Ovary (tissue), 9 donors: ENCODE data around the gene PRPF19. TPM values are rescaled to one million over a fixed set of nuclear protein-coding genes. Genes with fewer than 3 reads are reported as not detected.

Experiments
- DNase-seq, 5 donors: peaks; one replicate each; pipeline ENCODE4 v3.0.0-alpha.2; 2019 to 2020
- H3K27ac ChIP-seq, 2 donors: fragments of 200-600 bp; one replicate each; pipeline versions ENCODE4 v1.5.1 to v1.8.0; 2019 to 2022
- H3K27me3 ChIP-seq: fragments of 200-600 bp; one replicate; pipeline ENCODE4 v1.8.0; 2022
- H3K36me3 ChIP-seq: fragments of 200-600 bp; sonication (generic); one replicate; pipeline ENCODE4 v1.5.1; 2019
- H3K4me1 ChIP-seq: one replicate; pipeline ENCODE4 v1.8.1; 2013; ENCODE audit warnings: mild to moderate bottlenecking, moderate library complexity; ENCODE audit not compliant: insufficient read depth
- H3K4me3 ChIP-seq: fragments of 200-600 bp; sonication (generic); one replicate; pipeline ENCODE4 v1.5.1; 2017
- H3K9me3 ChIP-seq, 2 donors: fragments of 200-600 bp in 1 of 2; sonication (generic) in 1 of 2; one replicate each; pipeline versions ENCODE4 v1.5.1 to v1.8.1; 2013 to 2019; ENCODE audit warnings: mild to moderate bottlenecking in 1 of 2, moderate library complexity in 1 of 2
- CTCF ChIP-seq, 3 donors: fragments of 450-650 bp in 2 of 3; fragments of 200-600 bp in 1 of 3; IDR thresholded peaks; one replicate each; pipeline versions ENCODE4 v1.5.1 to v1.8.0; 2016 to 2022; ENCODE audit warnings: antibody characterized with exemption in 3 of 3, mild to moderate bottlenecking in 1 of 3
- EP300 ChIP-seq: sonication (generic); formaldehyde crosslinking; IDR thresholded peaks from one replicate; pipeline ENCODE4 v1.6.1; 2017; ENCODE audit warnings: antibody characterized with exemption
- POLR2A ChIP-seq: fragments of 450-650 bp; IDR thresholded peaks from one replicate; pipeline ENCODE4 v1.6.1; 2017; ENCODE audit warnings: antibody characterized with exemption, mild to moderate bottlenecking, moderate library complexity
- WGBS, 3 donors: extraction: QIAGEN DNeasy Blood & Tissue Kit in 1 of 3; methylation state at CpG; one replicate each; pipeline versions ENCODE4 v1.1.5 to v1.1.7; 2013 to 2017; 5-methylcytosine and 5-hydroxymethylcytosine counted together
- intact Hi-C, 4 donors: fragments of 100-400 bp; cut with DNase I; formaldehyde crosslinking; loops; one replicate each; pipeline versions ENCODE4 v1.11.0 to v1.15.1; 2022 to 2023
- polyA plus RNA-seq, 2 donors: library from polyadenylated mRNA; stranded (reverse); fragments of 200-250 nt in 1 of 2; fragments of 350-450 nt in 1 of 2; fragmentation: Illumina TruSeq in 1 of 2; extraction: RNeasy Lipid Tissue Mini Kit (QIAGEN cat#74804) in 1 of 2; gene quantifications; one replicate each; pipeline ENCODE4 v1.2.3, GENCODE V29; 2013 to 2014
- total RNA-seq, 7 donors: library from RNA; depleted of rRNA in 2 of 7; stranded (reverse); fragments of >200 nt in 2 of 7; fragmentation: NEBNext Ultra II Directional in 3 of 7; extraction: Animal tissue kit (Norgen Biotek cat#: 25700) in 3 of 7; gene quantifications; one replicate each; pipeline versions ENCODE4 v1.1.0 to v1.2.4, GENCODE V29; 2016 to 2023
- donor health status: DM: no; HTN: no; CAD: no; lungs with moderate emphysema.
- donor health status: DM: no; HTN: no; CAD: no.
- donor health status: Bipolar disorder and iron deficiency.
- donor health status: DM: yes; HTN: yes; CAD: no.
- donor health status: DM: no; HTN: no; CAD: no.
- donor health status: DM: yes; HTN: yes; CAD: no.

Gene PRPF19
- total and polyA plus RNA-seq, 9 donors: 44.1 to 109 (median 91.6) TPM

- Histone ChIP-seq H3K36me3 (no peaks in the 10 kb centered on the region), H3K4me3 (no peak overlapping the region)
- intact Hi-C loops: loop anchor here in 1 of 4 donors (10.0 kb wide), 1 partner anchor 48 kb away; no protein-coding TSS in a partner anchor
Observed at GRCh38 chr11:60847281-60847680, 59.1 kb downstream of the PRPF19 start.

GRCh38 chr11:60845338-60845737 lies 61.0 kb downstream of the PRPF19 start:
- H3K27ac ChIP-seq: no peak overlapping the region
- no peak for TF ChIP-seq CTCF (IDR thresholded peaks at IDR 0.05)
- H3K4me1 ChIP-seq: peaks cover 16% of the 10 kb centered on the region
- H3K27me3 ChIP-seq: no peaks in the 10 kb centered on the region
- H3K36me3 ChIP-seq: no peaks in the 10 kb centered on the region
- intact Hi-C loops: loop anchor here in 1 of 4 donors (10.0 kb wide), 1 partner anchor 49 kb away; no protein-coding TSS in a partner anchor
- H3K9me3 ChIP-seq: no peaks in the 10 kb centered on the region
- WGBS, 3 donors: 78 to 86% (median 82%) methylated on average over 8 of the region's 8 CpGs
- no peak overlapping the region for H3K4me3 ChIP-seq
- no peak for DNase-seq

More at GRCh38 chr11:60847281-60847680, 59.1 kb downstream of the PRPF19 start:
- TF ChIP-seq CTCF (IDR thresholded peaks at IDR 0.05) (no peak), POLR2A (no peak), EP300 (no peak)
- no peak overlapping the region for H3K27ac ChIP-seq
- peaks cover 6% of the 10 kb centered on the region for H3K4me1 ChIP-seq
- no peaks in the 10 kb centered on the region for H3K27me3 ChIP-seq
- no peak for DNase-seq
- H3K9me3 ChIP-seq: no peaks in the 10 kb centered on the region
- WGBS, 3 donors: 74 to 83% (median 75%) methylated on average over 13 of the region's 13 CpGs

- Histone ChIP-seq H3K4me3 (no peak overlapping the region), H3K36me3 (no peaks in the 10 kb centered on the region), H3K4me1 (peaks cover 16% of the 10 kb centered on the region), H3K27me3 (no peaks in the 10 kb centered on the region), H3K9me3 (no peaks in the 10 kb centered on the region), H3K27ac (no peak overlapping the region)
- TF ChIP-seq EP300: no peak
- no peak for TF ChIP-seq POLR2A
- no peak for TF ChIP-seq CTCF (IDR thresholded peaks at IDR 0.05)
- intact Hi-C loops: loop anchor here in 1 of 4 donors (10.0 kb wide), 1 partner anchor 50 kb away; no protein-coding TSS in a partner anchor
- DNase-seq: no peak
- 23 to 33% (median 29%) methylated on average over 4 of the region's 4 CpGs for WGBS, 3 donors
Observed at GRCh38 chr11:60844870-60845221, 61.5 kb downstream of the PRPF19 start.

GRCh38 chr11:60844045-60844869 lies 62.1 kb downstream of the PRPF19 start:
- Histone ChIP-seq H3K4me3 (no peak overlapping the region), H3K27me3 (no peaks in the 10 kb centered on the region), H3K36me3 (no peaks in the 10 kb centered on the region), H3K4me1 (peaks cover 16% of the 10 kb centered on the region), H3K27ac (no peak overlapping the region), H3K9me3 (no peaks in the 10 kb centered on the region)
- WGBS, 3 donors: 47 to 55% (median 52%) methylated on average over 10 of the region's 10 CpGs
- DNase-seq: no peak
- intact Hi-C loops: loop anchor here in 1 of 4 donors (10.0 kb wide), 1 partner anchor 51 kb away; no protein-coding TSS in a partner anchor
- no peak for TF ChIP-seq EP300
- no peak for TF ChIP-seq CTCF (IDR thresholded peaks at IDR 0.05)
- no peak for TF ChIP-seq POLR2A
